OCI-LY1 (cell line): Measurements from ENCODE around the gene SLC31A2.

Source experiments
- H2AFZ ChIP-seq: fragments of 200-600 bp; sonication (generic), shearing (Covaris generic); 2 replicates; pipeline ENCODE4 v1.6.0; 2014; ENCODE audit warnings: antibody characterized with exemption, mild to moderate bottlenecking, low read length
- H3F3A ChIP-seq: fragments of 200-600 bp; sonication (generic), shearing (Covaris generic); 2 replicates; pipeline ENCODE4 v1.6.0; 2014; ENCODE audit warnings: mild to moderate bottlenecking, antibody characterized with exemption, low read length, moderate library complexity; ENCODE audit not compliant: insufficient read depth
- H3K27ac ChIP-seq: fragments of 200-600 bp; sonication (generic); 2 replicates; pipeline ENCODE4 v1.5.1; 2014; ENCODE audit warnings: low read length, mixed run types, mild to moderate bottlenecking, low read depth; ENCODE audit not compliant: poor library complexity, severe bottlenecking
- H3K27me3 ChIP-seq: fragments of 200-600 bp; sonication (generic); 2 replicates; pipeline ENCODE4 v1.6.0; 2014; ENCODE audit warnings: antibody characterized with exemption, mild to moderate bottlenecking, low read length, moderate library complexity; ENCODE audit not compliant: insufficient read depth
- H3K36me3 ChIP-seq: fragments of 200-600 bp; sonication (generic); 2 replicates; pipeline ENCODE4 v1.6.1; 2014; ENCODE audit warnings: mild to moderate bottlenecking, antibody characterized with exemption, low read length, moderate library complexity, mixed read lengths; ENCODE audit not compliant: insufficient read depth
- H3K4me1 ChIP-seq: fragments of 200-600 bp; sonication (generic); 2 replicates; pipeline ENCODE4 v1.5.1; 2014; ENCODE audit warnings: mild to moderate bottlenecking, low read length, moderate library complexity; ENCODE audit not compliant: insufficient read depth, severe bottlenecking
- H3K4me2 ChIP-seq: fragments of 200-600 bp; sonication (generic), shearing (Covaris generic); 2 replicates; pipeline ENCODE4 v1.6.1; 2014; ENCODE audit warnings: low read length
- H3K4me3 ChIP-seq: fragments of 200-600 bp; sonication (generic); 2 replicates; pipeline ENCODE4 v1.5.1; 2014; ENCODE audit warnings: low read length, low read depth, mild to moderate bottlenecking, mixed read lengths; ENCODE audit not compliant: poor library complexity, severe bottlenecking
- H3K79me2 ChIP-seq: fragments of 200-600 bp; shearing (Covaris generic); 2 replicates; pipeline ENCODE4 v1.6.1; 2016; ENCODE audit warnings: mixed run types, low read length, mixed read lengths; ENCODE audit not compliant: insufficient read depth
- H3K9ac ChIP-seq: fragments of 200-600 bp; sonication (generic), shearing (Covaris generic); 2 replicates; pipeline ENCODE4 v1.6.1; 2014; ENCODE audit warnings: mild to moderate bottlenecking, low read length, mixed read lengths
- H3K9me2 ChIP-seq: fragments of 200-600 bp; sonication (generic), shearing (Covaris generic); 2 replicates; pipeline ENCODE4 v1.6.1; 2014; ENCODE audit warnings: low read depth, mild to moderate bottlenecking, low read length, mixed read lengths
- H3K9me3 ChIP-seq: fragments of 200-600 bp; shearing (Covaris generic); 2 replicates; pipeline ENCODE4 v1.6.1; 2014; ENCODE audit warnings: low read length, mixed read lengths
- H4K20me1 ChIP-seq: fragments of 200-600 bp; sonication (generic), shearing (Covaris generic); 2 replicates; pipeline ENCODE4 v1.6.0; 2016; ENCODE audit warnings: mild to moderate bottlenecking, low read length; ENCODE audit not compliant: insufficient read depth
- EZH2 ChIP-seq: fragments of 200-600 bp; sonication (generic), shearing (Covaris generic); IDR thresholded peaks from 2 replicates; pipeline ENCODE4 v1.8.0; 2017; ENCODE audit warnings: borderline replicate concordance, mixed run types, mild to moderate bottlenecking, antibody characterized with exemption, low read length, moderate library complexity, mixed read lengths
- TF ChIP-seq, protein P1 (sequence below): fragments of 200-600 bp; sonication (generic), shearing (Covaris generic); IDR thresholded peaks from 2 replicates; pipeline ENCODE4 v1.5.1; 2017; ENCODE audit warnings: mild to moderate bottlenecking, antibody characterized with exemption, low read length, moderate library complexity, mixed read lengths

SLC31A2 gene

DNA sequence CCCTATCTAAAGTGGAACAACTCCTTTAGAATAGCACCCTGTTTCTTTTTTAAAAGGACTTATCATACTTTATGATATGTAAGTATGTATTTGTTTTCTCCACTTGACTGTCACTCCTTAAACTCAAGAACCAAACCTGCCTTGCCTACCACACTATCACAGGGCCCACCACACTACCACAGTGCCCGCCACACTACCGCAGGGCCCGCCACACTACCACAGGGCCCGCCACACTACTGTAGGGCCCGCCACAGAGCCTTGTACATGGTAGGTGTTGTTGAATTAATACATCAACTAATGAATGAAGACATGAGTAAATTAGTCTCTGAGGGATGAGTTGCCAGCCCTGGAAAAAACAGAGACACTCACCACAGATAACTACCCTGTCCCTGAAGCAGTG is 18.0 kb downstream of the SLC31A2 start:
- Histone ChIP-seq H3K4me1 (no peaks in the 10 kb centered on the region), H3K36me3 (peaks cover 90% of the 10 kb centered on the region), H2AFZ (no peak overlapping the region), H3K9me3 (no peaks in the 10 kb centered on the region), H3K9me2 (no peaks in the 10 kb centered on the region), H4K20me1 (no peaks in the 10 kb centered on the region), H3K9ac (no peak overlapping the region), H3K4me3 (no peak overlapping the region), H3F3A (no peaks in the 10 kb centered on the region), H3K27ac (no peak overlapping the region), H3K79me2 (no peaks in the 10 kb centered on the region), H3K27me3 (no peaks in the 10 kb centered on the region), H3K4me2 (no peak overlapping the region)
- TF ChIP-seq, protein P1, sequence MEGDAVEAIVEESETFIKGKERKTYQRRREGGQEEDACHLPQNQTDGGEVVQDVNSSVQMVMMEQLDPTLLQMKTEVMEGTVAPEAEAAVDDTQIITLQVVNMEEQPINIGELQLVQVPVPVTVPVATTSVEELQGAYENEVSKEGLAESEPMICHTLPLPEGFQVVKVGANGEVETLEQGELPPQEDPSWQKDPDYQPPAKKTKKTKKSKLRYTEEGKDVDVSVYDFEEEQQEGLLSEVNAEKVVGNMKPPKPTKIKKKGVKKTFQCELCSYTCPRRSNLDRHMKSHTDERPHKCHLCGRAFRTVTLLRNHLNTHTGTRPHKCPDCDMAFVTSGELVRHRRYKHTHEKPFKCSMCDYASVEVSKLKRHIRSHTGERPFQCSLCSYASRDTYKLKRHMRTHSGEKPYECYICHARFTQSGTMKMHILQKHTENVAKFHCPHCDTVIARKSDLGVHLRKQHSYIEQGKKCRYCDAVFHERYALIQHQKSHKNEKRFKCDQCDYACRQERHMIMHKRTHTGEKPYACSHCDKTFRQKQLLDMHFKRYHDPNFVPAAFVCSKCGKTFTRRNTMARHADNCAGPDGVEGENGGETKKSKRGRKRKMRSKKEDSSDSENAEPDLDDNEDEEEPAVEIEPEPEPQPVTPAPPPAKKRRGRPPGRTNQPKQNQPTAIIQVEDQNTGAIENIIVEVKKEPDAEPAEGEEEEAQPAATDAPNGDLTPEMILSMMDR: no peak
- no peak for TF ChIP-seq EZH2

DNA sequence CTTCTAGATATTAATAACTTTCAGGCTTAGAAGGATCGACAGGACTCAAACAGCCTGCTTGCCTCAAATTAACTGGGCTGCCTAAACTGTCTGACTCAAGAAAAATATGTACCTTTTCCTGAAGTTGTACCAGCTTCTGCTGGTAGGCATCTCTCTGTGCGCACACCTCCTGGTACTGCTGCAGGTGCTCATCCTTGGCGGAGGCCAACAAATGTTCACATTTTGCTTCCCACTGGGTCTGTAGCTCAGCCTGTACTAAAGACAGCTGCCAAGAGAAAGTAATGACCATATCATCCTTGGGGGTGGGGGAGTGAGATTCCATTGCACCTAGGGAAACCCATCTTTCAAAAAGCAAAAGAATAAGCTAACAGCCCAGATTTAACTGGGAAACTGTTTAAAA is 22.5 kb downstream of the SLC31A2 start:
- no peaks in the 10 kb centered on the region for H4K20me1 ChIP-seq
- no peak for TF ChIP-seq EZH2
- TF ChIP-seq, protein P1: no peak
- no peak overlapping the region for H3K4me2 ChIP-seq
- H3K9me3 ChIP-seq: no peaks in the 10 kb centered on the region
- no peaks in the 10 kb centered on the region for H3F3A ChIP-seq
- no peaks in the 10 kb centered on the region for H3K9me2 ChIP-seq
- no peak overlapping the region for H3K27ac ChIP-seq
- peaks cover 91% of the 10 kb centered on the region for H3K36me3 ChIP-seq
- H3K27me3 ChIP-seq: no peaks in the 10 kb centered on the region
- H3K9ac ChIP-seq: no peak overlapping the region
- H2AFZ ChIP-seq: no peak overlapping the region
- H3K4me1 ChIP-seq: no peaks in the 10 kb centered on the region
- no peak overlapping the region for H3K4me3 ChIP-seq
- H3K79me2 ChIP-seq: no peaks in the 10 kb centered on the region

DNA sequence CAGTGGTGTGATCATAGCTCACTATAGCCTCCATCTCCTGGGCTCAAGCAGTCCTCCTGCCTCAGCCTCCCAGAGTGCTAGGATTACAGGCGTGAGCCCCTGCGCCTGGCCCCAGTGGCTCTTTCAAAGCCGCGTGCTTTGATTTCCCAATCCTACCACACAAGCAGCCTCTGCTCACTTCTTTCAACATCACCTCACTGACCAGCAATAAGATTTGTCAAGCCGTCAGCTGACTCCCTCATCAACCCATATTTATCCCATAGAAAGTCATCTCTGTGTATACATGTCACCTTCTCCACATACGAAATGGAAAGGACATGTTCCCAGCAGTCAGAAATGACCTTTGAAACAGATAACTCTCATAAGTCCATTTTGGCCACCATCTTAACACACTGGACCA is 26.0 kb downstream of the SLC31A2 start:
- H3K4me3 ChIP-seq: no peak overlapping the region

More for the DNA sequence above, 26.0 kb downstream of the SLC31A2 start:
- Histone ChIP-seq H3F3A (no peaks in the 10 kb centered on the region), H3K9ac (no peak overlapping the region), H3K9me2 (no peaks in the 10 kb centered on the region), H3K27ac (no peak overlapping the region), H2AFZ (no peak overlapping the region), H3K27me3 (no peaks in the 10 kb centered on the region), H3K9me3 (no peaks in the 10 kb centered on the region), H4K20me1 (no peaks in the 10 kb centered on the region), H3K36me3 (peaks cover 89% of the 10 kb centered on the region), H3K79me2 (no peaks in the 10 kb centered on the region), H3K4me2 (no peak overlapping the region), H3K4me1 (no peaks in the 10 kb centered on the region)
- TF ChIP-seq, protein P1: no peak
- TF ChIP-seq EZH2: no peak
